K562 (cell line): Measurements from ENCODE around the gene TMEM132C. TPM values are rescaled to one million over a fixed set of nuclear protein-coding genes. Genes with fewer than 3 reads are reported as not detected.

ENCODE experiments used
- ATAC-seq: fragments of 200-7000 bp; cut with Tn5 transposase; 3 replicates; pipeline ENCODE4 v1.9.1; 2020; ENCODE audit warnings: moderate library complexity
- BruUV-seq: library from RNA; stranded (reverse); fragments of 400-500 nt; replicated peaks from 2 replicates; lab custom pipeline; 2021; lab: Mats Ljungman, UMichigan
- CTCF ChIA-PET: fragments of 300-600 bp; formaldehyde crosslinking; extraction: SDS; loops from one replicate; lab custom pipeline; 2021; ENCODE audit warnings: low intra/inter-chr PET ratio; lab: Yijun Ruan, JAX
- POLR2A ChIA-PET: fragments of 300-600, 350-650 bp; sonication (Branson Sonifier 250); formaldehyde crosslinking; extraction: SDS; loops from one replicate; lab custom pipeline; 2021; ENCODE audit warnings: antibody characterized with exemption, inconsistent platforms; lab: Yijun Ruan, JAX
- DNase-seq, 4 experiments: peaks; one replicate each; pipeline versions ENCODE4 v3.0.0 to v3.0.0-alpha.2; 2011 to 2018; ENCODE audit warnings: low spot score in 3 of 4, mixed read lengths in 3 of 4; ENCODE audit errors: extremely low read depth in 1 of 4
- FAIRE-seq: peaks from 2 replicates; lab custom pipeline; 2011; peaks lifted over from hg19 to GRCh38; lab: Jason Lieb, UNC
- H2AFZ ChIP-seq: 2 replicates; pipeline ENCODE4 v1.6.0; 2011; ENCODE audit warnings: low read depth, low read length, control low read depth, inconsistent platforms
- H3K27ac ChIP-seq: fragments of 200-600 bp; 3 replicates; pipeline ENCODE4 v1.8.0; 2011; ENCODE audit warnings: low read depth, mild to moderate bottlenecking, control low read depth, inconsistent platforms, low read length, moderate library complexity, mixed read lengths; ENCODE audit errors: extremely low read depth
- H3K27me3 ChIP-seq, 2 experiments: fragments of 300-600 bp in 1 of 2; 2 replicates in 1 of 2; 3 replicates in 1 of 2; pipeline versions ENCODE4 v1.6.0 to v1.8.0; 2011; ENCODE audit warnings: inconsistent platforms in 2 of 2, low read length in 2 of 2, mild to moderate bottlenecking in 1 of 2, mixed read lengths in 1 of 2, moderate library complexity in 1 of 2; ENCODE audit not compliant: control insufficient read depth in 2 of 2, insufficient read depth in 2 of 2
- H3K36me3 ChIP-seq: fragments of 300-600 bp; 3 replicates; pipeline ENCODE4 v1.8.0; 2011; ENCODE audit warnings: mild to moderate bottlenecking, low read length, inconsistent platforms; ENCODE audit not compliant: control insufficient read depth, insufficient read depth
- H3K4me1 ChIP-seq, 2 experiments: fragments of 200-600 bp in 1 of 2; replicated peaks in 1 of 2; 2 replicates in 1 of 2; 3 replicates in 1 of 2; pipeline versions ENCODE4 v1.5.1 to v1.8.0; 2011; ENCODE audit warnings: inconsistent platforms in 2 of 2, low read length in 2 of 2, mild to moderate bottlenecking in 1 of 2, mixed read lengths in 1 of 2, moderate library complexity in 1 of 2; ENCODE audit not compliant: control insufficient read depth in 2 of 2, insufficient read depth in 2 of 2
- H3K4me2 ChIP-seq: 2 replicates; pipeline ENCODE4 v1.6.1; 2011; ENCODE audit warnings: low read length, control low read depth, inconsistent platforms, mixed read lengths; ENCODE audit not compliant: insufficient read depth
- H3K4me3 ChIP-seq: fragments of 200-600 bp; sonication (generic), shearing (Covaris generic); 2 replicates; pipeline ENCODE4 v1.5.1; 2016; ENCODE audit warnings: control low read depth, inconsistent platforms
- H3K79me2 ChIP-seq: fragments of 200-600 bp; 3 replicates; pipeline ENCODE4 v1.8.0; 2011; ENCODE audit warnings: low read length, inconsistent platforms; ENCODE audit not compliant: control insufficient read depth, insufficient read depth
- H3K9ac ChIP-seq, 2 experiments: 2 replicates each; pipeline versions ENCODE4 v1.6.0 to v1.6.1; 2011; ENCODE audit warnings: low read depth in 2 of 2, low read length in 2 of 2, control low read depth in 1 of 2, inconsistent platforms in 1 of 2, mild to moderate bottlenecking in 1 of 2, mixed read lengths in 1 of 2; ENCODE audit not compliant: insufficient read depth in 1 of 2
- H3K9me1 ChIP-seq: one replicate; pipeline ENCODE4 v1.6.0; 2011; ENCODE audit warnings: inconsistent platforms, mild to moderate bottlenecking, low read length, moderate library complexity; ENCODE audit not compliant: control insufficient read depth, insufficient read depth
- H3K9me3 ChIP-seq: replicated peaks from 2 replicates; pipeline ENCODE4 v1.5.1; 2011; ENCODE audit warnings: low read depth, low read length, inconsistent platforms; ENCODE audit not compliant: control insufficient read depth, insufficient read depth
- H4K20me1 ChIP-seq: replicated peaks from 2 replicates; pipeline ENCODE4 v1.6.1; 2011; ENCODE audit warnings: low read length, inconsistent platforms, mixed read lengths; ENCODE audit not compliant: control insufficient read depth, insufficient read depth
- CREBBP ChIP-seq: IDR thresholded peaks from one replicate; pipeline ENCODE4 v1.6.1; 2012; ENCODE audit warnings: low read depth, mild to moderate bottlenecking, control low read depth, inconsistent platforms, low read length
- ETV5 ChIP-seq: sonication (generic); formaldehyde crosslinking; IDR thresholded peaks from 2 replicates; pipeline ENCODE4 v1.4.0; 2020; ENCODE audit warnings: low read depth, mild to moderate bottlenecking, missing genetic modification reagents
- GABPA ChIP-seq: fragments of 200-800 bp; sonication (Bioruptor generic); conservative IDR thresholded peaks from 2 replicates; pipeline ENCODE4 v1.6.1; 2016; ENCODE audit warnings: low read depth, missing genetic modification characterization, missing compliant biosample characterization
- HCFC1 ChIP-seq: IDR thresholded peaks from 2 replicates; pipeline ENCODE4 v1.6.1; 2012; ENCODE audit warnings: low read depth, low read length, improper control_type of control experiment
- HMGN3 ChIP-seq: IDR thresholded peaks from 2 replicates; pipeline ENCODE4 v1.6.1; 2011; ENCODE audit warnings: borderline replicate concordance, low read depth, mild to moderate bottlenecking, mixed read lengths, low read length; ENCODE audit not compliant: insufficient read length; ENCODE audit errors: extremely low read depth
- KLF6 ChIP-seq: fragments of 250-450 bp; sonication (Bioruptor Pico); IDR thresholded peaks from 2 replicates; pipeline ENCODE4 v1.4.0; 2020; ENCODE audit warnings: mild to moderate bottlenecking, moderate library complexity, borderline replicate concordance
- NKRF ChIP-seq: fragments of 450-650 bp; IDR thresholded peaks from 2 replicates; pipeline ENCODE4 v1.6.1; 2016; ENCODE audit warnings: borderline replicate concordance
- PATZ1 ChIP-seq: fragments of 250-450 bp; sonication (Bioruptor Pico); IDR thresholded peaks from 2 replicates; pipeline ENCODE4 v1.5.0; 2020; ENCODE audit warnings: mild to moderate bottlenecking, borderline replicate concordance
- RERE ChIP-seq: sonication (generic); formaldehyde crosslinking; IDR thresholded peaks from 2 replicates; pipeline ENCODE4 v1.8.0; 2023; ENCODE audit warnings: missing genetic modification reagents, mild to moderate bottlenecking, borderline replicate concordance
- TAL1 ChIP-seq: fragments of 450-650 bp; IDR thresholded peaks from 2 replicates; pipeline ENCODE4 v1.6.1; 2016; ENCODE audit warnings: mild to moderate bottlenecking
- XRCC5 ChIP-seq: fragments of 200-400 bp; formaldehyde crosslinking; IDR thresholded peaks from 2 replicates; pipeline ENCODE4 v1.6.1; 2017; ENCODE audit warnings: low read depth, mild to moderate bottlenecking, low read length
- ZNF655 ChIP-seq: fragments of 250-450 bp; sonication (Bioruptor Pico); IDR thresholded peaks from 2 replicates; pipeline ENCODE4 v1.5.0; 2021
- WGBS: fragments of 100-300 bp; shearing (Covaris generic); methylation state at CpG from one replicate; pipeline ENCODE4 v1.1.6; 2016; ENCODE audit warnings: low coverage, mixed read lengths; ENCODE audit not compliant: insufficient coverage; ENCODE audit errors: missing lambda C conversion rate; 5-methylcytosine and 5-hydroxymethylcytosine counted together
- in situ Hi-C: fragments of 300-500 bp; cut with MboI; formaldehyde crosslinking; loops from 4 replicates; pipeline ENCODE4 v1.15.0; 2018; ENCODE audit warnings: inconsistent platforms, mixed read lengths
- intact Hi-C: fragments of 100-400 bp; cut with micrococcal nuclease; formaldehyde crosslinking; loops from 2 replicates; pipeline ENCODE4 v1.14.2; 2022
- polyA plus RNA-seq, 8 experiments: library from polyadenylated mRNA; depleted of rRNA in 4 of 8; stranded (reverse) in 5 of 8; unstranded in 3 of 8; fragments of >200 nt; fragmentation: Nextera tagmentation in 2 of 8; fragmentation: Illumina TruSeq in 1 of 8; extraction: Ambion mirVana in 2 of 8; extraction: Trizol in 1 of 8; gene quantifications; 2 replicates each; pipeline versions ENCODE4 v1.2.1 to v1.2.3, GENCODE V29; 2011 to 2014; ENCODE audit warnings: inconsistent platforms in 1 of 8, missing spikeins in 1 of 8
- total RNA-seq, 7 experiments: library from RNA; depleted of rRNA in 6 of 7; stranded (reverse); fragments of >200 nt in 6 of 7; fragmentation: Illumina TruSeq in 2 of 7; extraction: Trizol in 2 of 7; gene quantifications; 2 replicates each; pipeline versions ENCODE4 v1.2.1 to v1.2.3, GENCODE V29; 2011 to 2021; ENCODE audit warnings: low replicate concordance in 1 of 7

The TMEM132C gene
- total and polyA plus RNA-seq, 9 of the 15 experiments (the other 6 are each of a cell fraction or from before 2014, with no cell fraction given), result not detected

GRCh38 chr12:128693115-128693514 lies 426.1 kb downstream of the TMEM132C start:
- no TSS peak for BruUV-seq
- FAIRE-seq (no peak), ATAC-seq (no peak)
- no peak for TF ChIP-seq NKRF
- no peak for TF ChIP-seq KLF6 (CRISPR knock-in tag)
- TF ChIP-seq XRCC5, result no peak
- TF ChIP-seq PATZ1 (CRISPR knock-in tag), result no peak
- no peak for TF ChIP-seq CREBBP
- TF ChIP-seq RERE (CRISPR knock-in tag), result no peak
- no peak for TF ChIP-seq HCFC1
- TF ChIP-seq ETV5 (CRISPR knock-in tag), result no peak
- no peak for TF ChIP-seq ZNF655
- TF ChIP-seq TAL1, result no peak
- TF ChIP-seq GABPA (tag), result no peak
- no peak for TF ChIP-seq HMGN3

More at GRCh38 chr12:128693115-128693514, 426.1 kb downstream of the TMEM132C start:
- no peak for DNase-seq
- intact Hi-C loops, result no loop called here
- Histone ChIP-seq H3K9me1 (no peaks in the 10 kb centered on the region), H3K9ac (no peak overlapping the region), H4K20me1 (no peaks in the 10 kb centered on the region; the same call in 1 of the 2 replicates), H3K4me2 (no peak overlapping the region), H3K4me3 (no peak overlapping the region), H3K27me3 (peaks cover 0 to 14% of the 10 kb centered on the region in 2 experiments; a peak in 2 of 5 replicates), H2AFZ (no peak overlapping the region), H3K27ac (no peak overlapping the region), H3K36me3 (no peaks in the 10 kb centered on the region), H3K4me1 (no peaks in the 10 kb centered on the region), H3K79me2 (no peaks in the 10 kb centered on the region), H3K9me3 (no peaks in the 10 kb centered on the region)
- WGBS, result 3% methylated on average over 4 of the region's 4 CpGs
- CTCF ChIA-PET, result no interaction called here
- in situ Hi-C loops, result no loop called here
- POLR2A ChIA-PET, result no interaction called here
